Ovary (tissue), 9 donors: Measurements from ENCODE around the gene MTMR12. TPM values are rescaled to one million over a fixed set of nuclear protein-coding genes. Genes with fewer than 3 reads are reported as not detected.

Source experiments
- DNase-seq, 5 donors: peaks; one replicate each; pipeline ENCODE4 v3.0.0-alpha.2; 2019 to 2020
- H3K27ac ChIP-seq, 2 donors: fragments of 200-600 bp; one replicate each; pipeline versions ENCODE4 v1.5.1 to v1.8.0; 2019 to 2022
- H3K27me3 ChIP-seq: fragments of 200-600 bp; one replicate; pipeline ENCODE4 v1.8.0; 2022
- H3K36me3 ChIP-seq: fragments of 200-600 bp; sonication (generic); one replicate; pipeline ENCODE4 v1.5.1; 2019
- H3K4me1 ChIP-seq: one replicate; pipeline ENCODE4 v1.8.1; 2013; ENCODE audit warnings: mild to moderate bottlenecking, moderate library complexity; ENCODE audit not compliant: insufficient read depth
- H3K4me3 ChIP-seq: fragments of 200-600 bp; sonication (generic); one replicate; pipeline ENCODE4 v1.5.1; 2017
- H3K9me3 ChIP-seq, 2 donors: fragments of 200-600 bp in 1 of 2; sonication (generic) in 1 of 2; one replicate each; pipeline versions ENCODE4 v1.5.1 to v1.8.1; 2013 to 2019; ENCODE audit warnings: mild to moderate bottlenecking in 1 of 2, moderate library complexity in 1 of 2
- EP300 ChIP-seq: sonication (generic); formaldehyde crosslinking; IDR thresholded peaks from one replicate; pipeline ENCODE4 v1.6.1; 2017; ENCODE audit warnings: antibody characterized with exemption
- POLR2A ChIP-seq: fragments of 450-650 bp; IDR thresholded peaks from one replicate; pipeline ENCODE4 v1.6.1; 2017; ENCODE audit warnings: antibody characterized with exemption, mild to moderate bottlenecking, moderate library complexity
- WGBS, 3 donors: extraction: QIAGEN DNeasy Blood & Tissue Kit in 1 of 3; methylation state at CpG; one replicate each; pipeline versions ENCODE4 v1.1.5 to v1.1.7; 2013 to 2017; 5-methylcytosine and 5-hydroxymethylcytosine counted together
- intact Hi-C, 4 donors: fragments of 100-400 bp; cut with DNase I; formaldehyde crosslinking; loops; one replicate each; pipeline versions ENCODE4 v1.11.0 to v1.15.1; 2022 to 2023
- polyA plus RNA-seq, 2 donors: library from polyadenylated mRNA; stranded (reverse); fragments of 200-250 nt in 1 of 2; fragments of 350-450 nt in 1 of 2; fragmentation: Illumina TruSeq in 1 of 2; extraction: RNeasy Lipid Tissue Mini Kit (QIAGEN cat#74804) in 1 of 2; gene quantifications; one replicate each; pipeline ENCODE4 v1.2.3, GENCODE V29; 2013 to 2014
- total RNA-seq, 7 donors: library from RNA; depleted of rRNA in 2 of 7; stranded (reverse); fragments of >200 nt in 2 of 7; fragmentation: NEBNext Ultra II Directional in 3 of 7; extraction: Animal tissue kit (Norgen Biotek cat#: 25700) in 3 of 7; gene quantifications; one replicate each; pipeline versions ENCODE4 v1.1.0 to v1.2.4, GENCODE V29; 2016 to 2023
- TF ChIP-seq, protein P1 (sequence below), 3 donors: fragments of 450-650 bp in 2 of 3; fragments of 200-600 bp in 1 of 3; IDR thresholded peaks; one replicate each; pipeline versions ENCODE4 v1.5.1 to v1.8.0; 2016 to 2022; ENCODE audit warnings: antibody characterized with exemption in 3 of 3, mild to moderate bottlenecking in 1 of 3
- donor health status: DM: no; HTN: no; CAD: no; lungs with moderate emphysema.
- donor health status: DM: no; HTN: no; CAD: no.
- donor health status: Bipolar disorder and iron deficiency.
- donor health status: DM: yes; HTN: yes; CAD: no.
- donor health status: DM: no; HTN: no; CAD: no.
- donor health status: DM: yes; HTN: yes; CAD: no.

Gene MTMR12
- total and polyA plus RNA-seq, 9 donors: 14.9 to 39.0 (median 35.2) TPM

DNA sequence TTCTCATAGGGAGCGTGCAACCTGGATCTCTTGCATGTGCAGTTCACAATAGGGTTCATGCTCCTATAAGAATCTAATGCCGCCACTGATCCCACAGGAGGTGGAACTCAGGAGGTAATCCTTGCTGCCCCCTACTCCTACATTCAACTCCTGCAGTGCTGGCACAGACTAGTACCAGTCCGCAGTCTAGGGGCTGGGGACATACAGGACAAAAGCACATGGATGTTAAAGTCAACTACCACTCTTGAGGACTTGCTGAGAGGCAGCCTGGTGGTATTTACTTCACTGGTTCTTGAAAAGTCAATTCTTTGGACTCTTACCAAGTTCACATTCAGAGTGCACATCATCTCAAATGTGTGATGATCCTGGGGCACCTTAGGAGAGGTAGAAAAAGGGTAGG lies 33.0 kb downstream of the MTMR12 start:
- 98 to 100% (median 98%) methylated on average over 3 of the region's 3 CpGs for WGBS, 3 donors
- no peak overlapping the region for H3K27ac ChIP-seq
- H3K4me1 ChIP-seq: peaks cover 9% of the 10 kb centered on the region
- H3K9me3 ChIP-seq: no peaks in the 10 kb centered on the region
- no peak overlapping the region for H3K4me3 ChIP-seq
- TF ChIP-seq EP300 (no peak), POLR2A (no peak)
- TF ChIP-seq, protein P1, sequence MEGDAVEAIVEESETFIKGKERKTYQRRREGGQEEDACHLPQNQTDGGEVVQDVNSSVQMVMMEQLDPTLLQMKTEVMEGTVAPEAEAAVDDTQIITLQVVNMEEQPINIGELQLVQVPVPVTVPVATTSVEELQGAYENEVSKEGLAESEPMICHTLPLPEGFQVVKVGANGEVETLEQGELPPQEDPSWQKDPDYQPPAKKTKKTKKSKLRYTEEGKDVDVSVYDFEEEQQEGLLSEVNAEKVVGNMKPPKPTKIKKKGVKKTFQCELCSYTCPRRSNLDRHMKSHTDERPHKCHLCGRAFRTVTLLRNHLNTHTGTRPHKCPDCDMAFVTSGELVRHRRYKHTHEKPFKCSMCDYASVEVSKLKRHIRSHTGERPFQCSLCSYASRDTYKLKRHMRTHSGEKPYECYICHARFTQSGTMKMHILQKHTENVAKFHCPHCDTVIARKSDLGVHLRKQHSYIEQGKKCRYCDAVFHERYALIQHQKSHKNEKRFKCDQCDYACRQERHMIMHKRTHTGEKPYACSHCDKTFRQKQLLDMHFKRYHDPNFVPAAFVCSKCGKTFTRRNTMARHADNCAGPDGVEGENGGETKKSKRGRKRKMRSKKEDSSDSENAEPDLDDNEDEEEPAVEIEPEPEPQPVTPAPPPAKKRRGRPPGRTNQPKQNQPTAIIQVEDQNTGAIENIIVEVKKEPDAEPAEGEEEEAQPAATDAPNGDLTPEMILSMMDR (IDR thresholded peaks at IDR 0.05): no peak
- intact Hi-C loops: no loop called here
- H3K36me3 ChIP-seq: no peaks in the 10 kb centered on the region
- no peak for DNase-seq
- no peaks in the 10 kb centered on the region for H3K27me3 ChIP-seq

DNA sequence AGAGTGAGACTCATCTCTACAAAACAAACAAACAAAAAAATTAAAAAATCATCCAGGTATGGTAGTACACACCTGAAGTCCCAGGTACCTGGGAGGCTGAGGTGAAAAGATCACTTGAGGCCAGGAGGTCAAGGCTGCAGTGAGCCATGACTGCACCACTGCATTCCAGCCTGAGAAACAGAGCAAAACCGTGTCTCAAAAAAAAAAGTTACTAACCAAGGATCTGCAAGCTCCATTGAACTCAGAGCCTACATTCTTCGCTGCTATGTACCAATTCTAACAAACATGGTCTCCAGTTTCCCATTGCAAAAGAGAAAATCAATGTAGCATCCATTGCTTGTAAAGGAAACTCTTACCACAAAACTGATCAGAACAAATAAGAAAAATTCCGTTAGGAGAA lies 33.5 kb downstream of the MTMR12 start:
- H3K4me3 ChIP-seq: no peak overlapping the region
- WGBS, 3 donors: 85 to 94% (median 90%) methylated on average over 3 of the region's 3 CpGs
- intact Hi-C loops: no loop called here
- no peaks in the 10 kb centered on the region for H3K9me3 ChIP-seq
- TF ChIP-seq POLR2A (no peak), EP300 (no peak)
- TF ChIP-seq, protein P1 (IDR thresholded peaks at IDR 0.05): no peak
- H3K27ac ChIP-seq: no peak overlapping the region
- H3K36me3 ChIP-seq: no peaks in the 10 kb centered on the region
- H3K27me3 ChIP-seq: no peaks in the 10 kb centered on the region
- H3K4me1 ChIP-seq: peaks cover 14% of the 10 kb centered on the region
- DNase-seq: no peak

DNA sequence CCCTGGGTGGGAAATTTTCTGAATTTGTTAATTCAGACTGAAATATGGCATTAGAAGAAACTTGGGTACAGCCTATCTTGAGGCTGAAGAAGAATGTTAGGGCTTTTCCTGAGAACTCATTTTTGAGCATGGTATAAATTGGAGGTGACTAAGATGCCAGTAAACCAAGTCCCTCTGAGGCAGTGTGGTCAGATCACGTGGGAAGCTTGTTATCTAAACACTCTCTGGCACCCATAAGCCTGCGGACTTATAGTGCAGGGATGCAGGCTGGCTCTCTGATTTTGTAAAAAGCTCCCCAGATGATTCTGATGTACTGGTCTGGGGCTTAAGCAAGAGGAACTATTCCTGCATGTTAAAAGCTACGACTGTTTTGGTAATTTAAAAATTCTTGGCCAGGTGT lies 34.3 kb downstream of the MTMR12 start:
- intact Hi-C loops: no loop called here
- DNase-seq: no peak
- Histone ChIP-seq H3K27ac (no peak overlapping the region), H3K4me3 (no peak overlapping the region), H3K27me3 (no peaks in the 10 kb centered on the region), H3K9me3 (no peaks in the 10 kb centered on the region), H3K36me3 (no peaks in the 10 kb centered on the region), H3K4me1 (peaks cover 13% of the 10 kb centered on the region)
- TF ChIP-seq POLR2A: no peak
- TF ChIP-seq EP300: no peak
- TF ChIP-seq, protein P1 (IDR thresholded peaks at IDR 0.05): no peak
- WGBS, 3 donors: 64 to 78% (median 71%) methylated on average over 3 of the region's 3 CpGs

DNA sequence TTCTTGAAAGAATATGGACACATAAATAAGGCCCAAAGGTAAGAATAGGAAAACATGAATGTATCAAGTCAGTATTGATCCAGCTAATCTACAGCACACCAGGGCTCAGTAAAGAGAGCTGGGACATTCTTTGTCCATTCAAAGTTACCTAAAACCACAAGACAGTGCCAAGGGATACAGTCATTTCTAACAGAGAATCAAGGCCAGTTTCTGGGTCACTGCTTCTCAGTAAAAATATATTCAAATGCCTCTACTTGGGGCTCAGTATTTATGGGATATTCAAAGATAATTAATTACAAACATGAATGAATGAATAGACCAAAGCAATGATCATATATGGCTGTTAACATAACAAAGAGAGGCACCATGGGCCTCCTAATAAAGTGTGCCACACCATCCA lies 34.9 kb downstream of the MTMR12 start:
- Histone ChIP-seq H3K27ac (no peak overlapping the region), H3K9me3 (no peaks in the 10 kb centered on the region), H3K36me3 (no peaks in the 10 kb centered on the region), H3K4me1 (peaks cover 12% of the 10 kb centered on the region), H3K4me3 (no peak overlapping the region), H3K27me3 (no peaks in the 10 kb centered on the region)
- intact Hi-C loops: no loop called here
- DNase-seq: no peak
- TF ChIP-seq, protein P1 (IDR thresholded peaks at IDR 0.05): no peak
- no peak for TF ChIP-seq POLR2A
- no peak for TF ChIP-seq EP300
